ENCODE measurements around the gene TFCP2L1.
A peak's percentile ranks its signal among the peaks of the same experiment; 100 is the strongest.
"Not testable (repeated sequence)": the region's sequence is repeated elsewhere in the genome, so short reads cannot be mapped to it uniquely, and the experiment has no call there.

Gene TFCP2L1

GRCh38 chr2:121228521-121228920 is 56.5 kb downstream of the TFCP2L1 start:
- no peak for TF ChIP-seq PATZ1 (tag by site-specific recombination; IDR thresholded peaks at IDR 0.05)
- TF ChIP-seq ZNF707 (tag by site-specific recombination; IDR thresholded peaks at IDR 0.05): no peak
- TF ChIP-seq ZBTB1 (tag by site-specific recombination; IDR thresholded peaks at IDR 0.05): no peak
- TF ChIP-seq CTCF (tag by site-specific recombination; IDR thresholded peaks at IDR 0.05): no peak
- TF ChIP-seq ZFHX2 (tag by site-specific recombination; conservative IDR thresholded peaks at IDR 0.05): no peak
- TF ChIP-seq SCRT2 (tag by site-specific recombination; IDR thresholded peaks at IDR 0.05): no peak
- no peak for TF ChIP-seq ZNF580 (tag by site-specific recombination; IDR thresholded peaks at IDR 0.05)
- no peak for TF ChIP-seq ZNF223 (tag by site-specific recombination; IDR thresholded peaks at IDR 0.05)
- no peak for TF ChIP-seq ZNF248 (tag by site-specific recombination; IDR thresholded peaks at IDR 0.05)
- TF ChIP-seq BCL11B (tag by site-specific recombination; IDR thresholded peaks at IDR 0.05; ENCODE audit: low read depth): no peak
- no peaks in the 10 kb centered on the region for H3K9me3 ChIP-seq (ENCODE audit: control insufficient read depth, insufficient read depth, low read depth, low read length)
- 0 out of 2 replicates have a peak, but pooled peaks cover 3% of the 10 kb centered on the region for H3K4me1 ChIP-seq (ENCODE audit: control insufficient read depth, insufficient read depth, low read length)
- CTCF ChIA-PET: no interaction called here
- POLR2A ChIA-PET: interaction anchor here (0.6 to 0.7 kb wide), 3 partner anchors 10 to 475 kb away, joined by 3 to 6 read pairs (median 5); no protein-coding TSS in a partner anchor
- H3K4me3 ChIP-seq (ENCODE audit: low read depth, low read length): no peak overlapping the region
- H3K36me3 ChIP-seq (ENCODE audit: control insufficient read depth in 2 of 2, insufficient read depth in 1 of 2, low read length in 2 of 2): peaks cover 0 to 32% of the 10 kb centered on the region in 2 experiments; a peak in 2 of 3 replicates
- H3K27ac ChIP-seq (ENCODE audit: extremely low read depth, low read depth, low read length): no peak overlapping the region

DNA sequence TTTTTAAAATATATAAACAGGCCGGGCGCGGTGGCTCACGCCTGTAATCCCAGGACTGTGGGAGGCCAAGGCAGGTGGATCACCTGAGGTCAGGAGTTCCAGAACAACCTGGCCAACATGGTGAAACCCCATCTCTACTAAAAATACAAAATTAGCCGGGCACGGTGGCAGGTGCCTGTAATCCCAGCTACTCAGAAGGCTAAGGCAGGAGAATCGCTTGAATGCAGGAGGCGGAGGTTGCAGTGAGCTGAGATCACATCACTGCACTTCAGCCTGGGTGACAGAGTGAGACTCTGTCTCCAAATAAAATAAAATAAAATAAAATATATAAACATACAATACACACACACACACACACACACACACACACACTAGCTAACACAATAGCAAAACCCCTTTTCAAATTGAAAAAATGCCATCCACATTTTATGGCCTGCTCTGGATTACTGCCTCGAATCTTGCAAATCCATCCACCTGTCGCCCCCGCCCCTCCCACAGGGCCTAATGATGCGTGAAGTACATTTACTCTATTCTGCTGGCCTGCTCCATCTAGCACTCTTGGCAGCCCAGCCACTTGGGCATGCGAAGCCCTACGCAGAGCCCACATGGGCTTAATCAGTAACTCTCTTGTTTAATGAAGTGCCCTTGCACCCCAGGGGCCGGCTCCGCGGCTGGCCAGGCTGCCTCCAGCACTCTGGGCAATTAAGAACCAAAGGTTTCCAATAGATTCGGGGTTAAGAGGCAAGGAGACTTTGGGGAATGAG is 57.4 kb downstream of the TFCP2L1 start:
- H3K36me3 ChIP-seq (ENCODE audit: control insufficient read depth in 2 of 2, insufficient read depth in 1 of 2, low read length in 2 of 2): peaks cover 0 to 37% of the 10 kb centered on the region in 2 experiments; a peak in 2 of 3 replicates
- H3K9me3 ChIP-seq (ENCODE audit: control insufficient read depth, insufficient read depth, low read depth, low read length); H3K4me1 ChIP-seq (ENCODE audit: control insufficient read depth, insufficient read depth, low read length); H3K27ac ChIP-seq (ENCODE audit: extremely low read depth, low read depth, low read length); POLR2A ChIA-PET; H3K4me3 ChIP-seq (ENCODE audit: low read depth, low read length): not testable (repeated sequence)
- TF ChIP-seq ZIC2 (tag by site-specific recombination; IDR thresholded peaks at IDR 0.05) (peak; percentile 63), SCRT1 (tag by site-specific recombination; IDR thresholded peaks at IDR 0.05; ENCODE audit: borderline replicate concordance) (peak; percentile 86), EGR2 (tag by site-specific recombination; IDR thresholded peaks at IDR 0.05; ENCODE audit: low read depth) (peak; percentile 78; the same call in 1 of the 2 replicates), ZNF449 (tag by site-specific recombination; IDR thresholded peaks at IDR 0.05) (peak; percentile 96), ZFHX2 (tag by site-specific recombination; conservative IDR thresholded peaks at IDR 0.05) (peak; percentile 85), SCRT2 (tag by site-specific recombination; IDR thresholded peaks at IDR 0.05) (peak; percentile 92), ZBTB8A (tag by site-specific recombination; IDR thresholded peaks at IDR 0.05) (peak; percentile 82)
- CTCF ChIA-PET: interaction anchor here (0.6 kb wide), 1 partner anchor 745 kb away, joined by 3 read pairs; no protein-coding TSS in a partner anchor

DNA sequence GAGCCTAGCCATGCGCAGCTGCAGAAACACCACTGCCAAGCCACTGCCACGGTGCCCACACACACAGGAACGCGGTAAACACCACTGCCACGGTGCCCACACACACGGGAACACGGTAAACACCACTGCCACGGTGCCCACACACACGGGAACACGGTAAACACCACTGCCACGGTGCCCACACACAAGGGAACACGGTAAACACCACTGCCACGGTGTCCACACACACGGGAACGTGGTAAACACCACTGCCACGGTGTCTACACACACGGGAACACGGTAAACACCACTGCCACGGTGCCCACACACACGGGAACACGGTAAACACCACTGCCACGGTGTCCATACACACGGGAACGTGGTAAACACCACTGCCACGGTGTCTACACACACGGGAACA is 59.3 kb downstream of the TFCP2L1 start:
- POLR2A ChIA-PET; H3K9me3 ChIP-seq (ENCODE audit: control insufficient read depth, insufficient read depth, low read depth, low read length); H3K4me3 ChIP-seq (ENCODE audit: low read depth, low read length); H3K4me1 ChIP-seq (ENCODE audit: control insufficient read depth, insufficient read depth, low read length); H3K27ac ChIP-seq (ENCODE audit: extremely low read depth, low read depth, low read length); CTCF ChIA-PET: not testable (repeated sequence)
- peaks cover 0 to 25% of the 10 kb centered on the region in 2 experiments; a peak in 2 of 3 replicates for H3K36me3 ChIP-seq (ENCODE audit: control insufficient read depth in 2 of 2, insufficient read depth in 1 of 2, low read length in 2 of 2)
